HEK293 (cell line): ENCODE data around the gene GRM2.

Source experiments
- GFI1B ChIP-seq: fragments of 450-650 bp; formaldehyde crosslinking; IDR thresholded peaks from 2 replicates; pipeline ENCODE4 v1.5.1; 2016; ENCODE audit warnings: missing biosample characterization, missing genetic modification characterization
- HOXA7 ChIP-seq: sonication (generic); formaldehyde crosslinking; IDR thresholded peaks from 2 replicates; pipeline ENCODE4 v1.8.1; 2022; ENCODE audit warnings: missing genetic modification reagents, borderline replicate concordance
- KLF1 ChIP-seq: fragments of 450-650 bp; formaldehyde crosslinking; IDR thresholded peaks from 2 replicates; pipeline ENCODE4 v1.5.1; 2016; ENCODE audit warnings: missing biosample characterization, missing genetic modification characterization
- SP2 ChIP-seq: fragments of 450-650 bp; formaldehyde crosslinking; IDR thresholded peaks from 2 replicates; pipeline ENCODE4 v1.5.1; 2016; ENCODE audit warnings: missing biosample characterization, missing genetic modification characterization
- ZNF184 ChIP-seq: fragments of 450-650 bp; IDR thresholded peaks from 2 replicates; pipeline ENCODE4 v1.5.1; 2018; ENCODE audit warnings: missing biosample characterization, mild to moderate bottlenecking, missing genetic modification characterization
- ZNF214 ChIP-seq: fragments of 450-650 bp; formaldehyde crosslinking; IDR thresholded peaks from 2 replicates; pipeline ENCODE4 v1.5.1; 2017; ENCODE audit warnings: missing biosample characterization, mild to moderate bottlenecking, missing genetic modification characterization, borderline replicate concordance
- ZNF423 ChIP-seq: fragments of 450-650 bp; formaldehyde crosslinking; IDR thresholded peaks from 2 replicates; pipeline ENCODE4 v1.5.1; 2016; ENCODE audit warnings: missing biosample characterization, missing genetic modification characterization
- ZNF561 ChIP-seq: fragments of 450-650 bp; IDR thresholded peaks from 2 replicates; pipeline ENCODE4 v1.5.1; 2018; ENCODE audit warnings: missing biosample characterization, missing genetic modification characterization, borderline replicate concordance
- TF ChIP-seq, protein P1 (sequence below): fragments of 450-650 bp; formaldehyde crosslinking; IDR thresholded peaks from 2 replicates; pipeline ENCODE4 v1.5.1; 2016; ENCODE audit warnings: missing biosample characterization, missing genetic modification characterization
- TF ChIP-seq, protein P2 (sequence below): fragments of 450-650 bp; formaldehyde crosslinking; IDR thresholded peaks from 2 replicates; pipeline ENCODE4 v1.5.1; 2017; ENCODE audit warnings: missing biosample characterization, missing genetic modification characterization
- TF ChIP-seq, protein P3 (sequence below): fragments of 450-650 bp; formaldehyde crosslinking; IDR thresholded peaks from 2 replicates; pipeline ENCODE4 v1.5.1; 2016; ENCODE audit warnings: missing biosample characterization, missing genetic modification characterization

DNA sequence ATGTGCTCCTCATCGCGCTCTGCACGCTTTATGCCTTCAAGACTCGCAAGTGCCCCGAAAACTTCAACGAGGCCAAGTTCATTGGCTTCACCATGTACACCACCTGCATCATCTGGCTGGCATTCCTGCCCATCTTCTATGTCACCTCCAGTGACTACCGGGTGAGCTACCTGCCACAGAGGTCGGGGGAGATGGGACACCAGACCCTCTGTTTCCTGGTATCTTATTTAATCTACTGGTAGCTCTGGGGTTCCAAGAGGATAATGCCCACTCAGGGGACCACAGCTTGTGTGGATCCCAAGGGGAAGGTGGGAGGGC is 9.1 kb downstream of the GRM2 start:
- TF ChIP-seq HOXA7 (CRISPR knock-in tag) (no peak), GFI1B (tag by site-specific recombination) (no peak), ZNF561 (no peak), ZNF214 (tag by site-specific recombination) (no peak), KLF1 (no peak), ZNF184 (tag by site-specific recombination) (no peak), SP2 (no peak), ZNF423 (tag by site-specific recombination) (no peak)
- TF ChIP-seq, protein P1, sequence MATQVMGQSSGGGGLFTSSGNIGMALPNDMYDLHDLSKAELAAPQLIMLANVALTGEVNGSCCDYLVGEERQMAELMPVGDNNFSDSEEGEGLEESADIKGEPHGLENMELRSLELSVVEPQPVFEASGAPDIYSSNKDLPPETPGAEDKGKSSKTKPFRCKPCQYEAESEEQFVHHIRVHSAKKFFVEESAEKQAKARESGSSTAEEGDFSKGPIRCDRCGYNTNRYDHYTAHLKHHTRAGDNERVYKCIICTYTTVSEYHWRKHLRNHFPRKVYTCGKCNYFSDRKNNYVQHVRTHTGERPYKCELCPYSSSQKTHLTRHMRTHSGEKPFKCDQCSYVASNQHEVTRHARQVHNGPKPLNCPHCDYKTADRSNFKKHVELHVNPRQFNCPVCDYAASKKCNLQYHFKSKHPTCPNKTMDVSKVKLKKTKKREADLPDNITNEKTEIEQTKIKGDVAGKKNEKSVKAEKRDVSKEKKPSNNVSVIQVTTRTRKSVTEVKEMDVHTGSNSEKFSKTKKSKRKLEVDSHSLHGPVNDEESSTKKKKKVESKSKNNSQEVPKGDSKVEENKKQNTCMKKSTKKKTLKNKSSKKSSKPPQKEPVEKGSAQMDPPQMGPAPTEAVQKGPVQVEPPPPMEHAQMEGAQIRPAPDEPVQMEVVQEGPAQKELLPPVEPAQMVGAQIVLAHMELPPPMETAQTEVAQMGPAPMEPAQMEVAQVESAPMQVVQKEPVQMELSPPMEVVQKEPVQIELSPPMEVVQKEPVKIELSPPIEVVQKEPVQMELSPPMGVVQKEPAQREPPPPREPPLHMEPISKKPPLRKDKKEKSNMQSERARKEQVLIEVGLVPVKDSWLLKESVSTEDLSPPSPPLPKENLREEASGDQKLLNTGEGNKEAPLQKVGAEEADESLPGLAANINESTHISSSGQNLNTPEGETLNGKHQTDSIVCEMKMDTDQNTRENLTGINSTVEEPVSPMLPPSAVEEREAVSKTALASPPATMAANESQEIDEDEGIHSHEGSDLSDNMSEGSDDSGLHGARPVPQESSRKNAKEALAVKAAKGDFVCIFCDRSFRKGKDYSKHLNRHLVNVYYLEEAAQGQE (tag by site-specific recombination), result no peak
- TF ChIP-seq, protein P2, sequence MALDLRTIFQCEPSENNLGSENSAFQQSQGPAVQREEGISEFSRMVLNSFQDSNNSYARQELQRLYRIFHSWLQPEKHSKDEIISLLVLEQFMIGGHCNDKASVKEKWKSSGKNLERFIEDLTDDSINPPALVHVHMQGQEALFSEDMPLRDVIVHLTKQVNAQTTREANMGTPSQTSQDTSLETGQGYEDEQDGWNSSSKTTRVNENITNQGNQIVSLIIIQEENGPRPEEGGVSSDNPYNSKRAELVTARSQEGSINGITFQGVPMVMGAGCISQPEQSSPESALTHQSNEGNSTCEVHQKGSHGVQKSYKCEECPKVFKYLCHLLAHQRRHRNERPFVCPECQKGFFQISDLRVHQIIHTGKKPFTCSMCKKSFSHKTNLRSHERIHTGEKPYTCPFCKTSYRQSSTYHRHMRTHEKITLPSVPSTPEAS (tag by site-specific recombination), result no peak
- TF ChIP-seq, protein P3, sequence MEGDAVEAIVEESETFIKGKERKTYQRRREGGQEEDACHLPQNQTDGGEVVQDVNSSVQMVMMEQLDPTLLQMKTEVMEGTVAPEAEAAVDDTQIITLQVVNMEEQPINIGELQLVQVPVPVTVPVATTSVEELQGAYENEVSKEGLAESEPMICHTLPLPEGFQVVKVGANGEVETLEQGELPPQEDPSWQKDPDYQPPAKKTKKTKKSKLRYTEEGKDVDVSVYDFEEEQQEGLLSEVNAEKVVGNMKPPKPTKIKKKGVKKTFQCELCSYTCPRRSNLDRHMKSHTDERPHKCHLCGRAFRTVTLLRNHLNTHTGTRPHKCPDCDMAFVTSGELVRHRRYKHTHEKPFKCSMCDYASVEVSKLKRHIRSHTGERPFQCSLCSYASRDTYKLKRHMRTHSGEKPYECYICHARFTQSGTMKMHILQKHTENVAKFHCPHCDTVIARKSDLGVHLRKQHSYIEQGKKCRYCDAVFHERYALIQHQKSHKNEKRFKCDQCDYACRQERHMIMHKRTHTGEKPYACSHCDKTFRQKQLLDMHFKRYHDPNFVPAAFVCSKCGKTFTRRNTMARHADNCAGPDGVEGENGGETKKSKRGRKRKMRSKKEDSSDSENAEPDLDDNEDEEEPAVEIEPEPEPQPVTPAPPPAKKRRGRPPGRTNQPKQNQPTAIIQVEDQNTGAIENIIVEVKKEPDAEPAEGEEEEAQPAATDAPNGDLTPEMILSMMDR, result no peak
